Osteoblast (primary cell): ENCODE results near the gene FRAT1. TPM values are rescaled to one million over a fixed set of nuclear protein-coding genes. Genes with fewer than 3 reads are reported as not detected.
"Not testable (repeated sequence)": the region's sequence is repeated elsewhere in the genome, so short reads cannot be mapped to it uniquely, and the experiment has no call there.

Experiments used
- DNase-seq: peaks from one replicate; pipeline ENCODE4 v3.0.0; 2011; ENCODE audit warnings: low spot score, mixed read lengths; ENCODE audit not compliant: insufficient read length; ENCODE audit errors: missing footprints
- H2AFZ ChIP-seq: 2 replicates; pipeline ENCODE4 v1.6.0; 2011; ENCODE audit warnings: mild to moderate bottlenecking, low read length
- H3K27ac ChIP-seq: 2 replicates; pipeline ENCODE4 v1.5.1; 2011; ENCODE audit warnings: mild to moderate bottlenecking, low read depth, low read length, moderate library complexity
- H3K27me3 ChIP-seq: 2 replicates; pipeline ENCODE4 v1.6.0; 2012; ENCODE audit warnings: mild to moderate bottlenecking, control low read depth, inconsistent platforms, low read length, moderate library complexity; ENCODE audit not compliant: insufficient read depth
- H3K36me3 ChIP-seq: 2 replicates; pipeline ENCODE4 v1.5.1; 2011; ENCODE audit warnings: mild to moderate bottlenecking, low read length, control low read depth, moderate library complexity; ENCODE audit not compliant: insufficient read depth
- H3K4me1 ChIP-seq: 2 replicates; pipeline ENCODE4 v1.5.1; 2011; ENCODE audit warnings: mild to moderate bottlenecking, low read length, control low read depth, moderate library complexity; ENCODE audit not compliant: insufficient read depth
- H3K4me2 ChIP-seq: 2 replicates; pipeline ENCODE4 v1.6.0; 2011; ENCODE audit warnings: mild to moderate bottlenecking, low read length; ENCODE audit not compliant: insufficient read depth
- H3K4me3 ChIP-seq: fragments of 200-600 bp; sonication (generic); 3 replicates; pipeline ENCODE4 v1.5.1; 2012; ENCODE audit warnings: mild to moderate bottlenecking, low read length, inconsistent platforms; ENCODE audit not compliant: insufficient read depth
- H3K79me2 ChIP-seq: 2 replicates; pipeline ENCODE4 v1.6.0; 2012; ENCODE audit warnings: mild to moderate bottlenecking, low read length, control low read depth, inconsistent platforms; ENCODE audit not compliant: insufficient read depth
- H3K9me3 ChIP-seq: 2 replicates; pipeline ENCODE4 v1.5.1; 2011; ENCODE audit warnings: low read depth, low read length, control low read depth
- H4K20me1 ChIP-seq: 2 replicates; pipeline ENCODE4 v1.6.0; 2012; ENCODE audit warnings: mild to moderate bottlenecking, low read length, control low read depth; ENCODE audit not compliant: insufficient read depth
- total RNA-seq: library from RNA; depleted of rRNA; stranded (reverse); fragments of >200 nt; gene quantifications from 2 replicates; pipeline ENCODE4 v1.2.3, GENCODE V29; 2012
- TF ChIP-seq, protein P1 (sequence below): IDR thresholded peaks from 2 replicates; pipeline ENCODE4 v1.5.1; 2011; ENCODE audit warnings: mild to moderate bottlenecking, low read depth, low read length, moderate library complexity; ENCODE audit errors: extremely low read depth

FRAT1 gene
- total RNA-seq, 1 donor: 3.3 TPM

DNA sequence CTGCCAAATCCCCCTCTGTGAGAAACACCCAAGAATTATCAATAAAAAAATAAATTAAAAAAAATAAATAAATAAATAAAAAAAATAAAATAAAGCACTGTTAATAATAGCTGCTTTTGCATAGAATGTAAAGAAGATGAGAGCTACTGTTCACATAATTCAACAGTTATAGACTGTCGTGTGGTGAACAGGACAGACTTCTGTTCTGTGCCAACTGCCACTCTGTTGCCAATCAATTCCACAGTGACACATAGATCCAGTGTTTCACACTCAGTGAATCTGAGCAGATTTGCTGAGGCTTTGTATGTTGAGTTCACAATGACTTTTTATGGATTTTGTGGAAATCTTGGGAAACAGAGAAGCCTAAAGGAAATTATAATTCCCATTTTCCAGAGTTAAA is 41.5 kb upstream of the FRAT1 start:
- H2AFZ ChIP-seq: peak overlapping the region; percentile 41
- peaks cover 24% of the 10 kb centered on the region for H3K4me1 ChIP-seq
- no peak overlapping the region for H3K27ac ChIP-seq
- no peak overlapping the region for H3K4me3 ChIP-seq
- H4K20me1 ChIP-seq: peaks cover 3% of the 10 kb centered on the region
- peak overlapping the region; percentile 36 for H3K4me2 ChIP-seq
- H3K9me3 ChIP-seq: no peaks in the 10 kb centered on the region
- peaks cover 20% of the 10 kb centered on the region for H3K79me2 ChIP-seq
- no peak for DNase-seq
- TF ChIP-seq, protein P1, sequence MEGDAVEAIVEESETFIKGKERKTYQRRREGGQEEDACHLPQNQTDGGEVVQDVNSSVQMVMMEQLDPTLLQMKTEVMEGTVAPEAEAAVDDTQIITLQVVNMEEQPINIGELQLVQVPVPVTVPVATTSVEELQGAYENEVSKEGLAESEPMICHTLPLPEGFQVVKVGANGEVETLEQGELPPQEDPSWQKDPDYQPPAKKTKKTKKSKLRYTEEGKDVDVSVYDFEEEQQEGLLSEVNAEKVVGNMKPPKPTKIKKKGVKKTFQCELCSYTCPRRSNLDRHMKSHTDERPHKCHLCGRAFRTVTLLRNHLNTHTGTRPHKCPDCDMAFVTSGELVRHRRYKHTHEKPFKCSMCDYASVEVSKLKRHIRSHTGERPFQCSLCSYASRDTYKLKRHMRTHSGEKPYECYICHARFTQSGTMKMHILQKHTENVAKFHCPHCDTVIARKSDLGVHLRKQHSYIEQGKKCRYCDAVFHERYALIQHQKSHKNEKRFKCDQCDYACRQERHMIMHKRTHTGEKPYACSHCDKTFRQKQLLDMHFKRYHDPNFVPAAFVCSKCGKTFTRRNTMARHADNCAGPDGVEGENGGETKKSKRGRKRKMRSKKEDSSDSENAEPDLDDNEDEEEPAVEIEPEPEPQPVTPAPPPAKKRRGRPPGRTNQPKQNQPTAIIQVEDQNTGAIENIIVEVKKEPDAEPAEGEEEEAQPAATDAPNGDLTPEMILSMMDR: no peak
- no peaks in the 10 kb centered on the region for H3K27me3 ChIP-seq
- no peaks in the 10 kb centered on the region for H3K36me3 ChIP-seq

DNA sequence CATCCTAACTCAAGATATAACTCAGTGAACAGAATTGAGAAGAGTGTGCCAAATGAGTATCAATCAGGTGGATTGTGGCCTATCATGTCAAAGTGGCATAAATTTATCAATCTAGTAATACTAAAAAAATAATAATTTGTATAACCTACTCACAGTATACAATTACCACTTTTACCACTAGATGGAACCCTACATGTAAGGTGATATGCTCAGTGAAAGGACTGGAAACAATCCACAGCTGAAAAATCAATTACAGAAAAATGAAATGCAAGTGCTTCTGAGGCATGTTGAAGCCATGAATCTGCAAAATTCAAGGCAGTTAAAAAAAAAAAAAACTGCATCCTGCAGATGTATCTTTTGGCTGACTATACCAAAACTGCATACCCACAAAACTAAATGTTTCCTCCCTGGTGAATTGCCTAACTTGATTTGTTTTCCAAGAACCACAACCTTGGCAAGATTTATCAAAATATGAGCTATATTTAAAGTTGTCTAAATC is 40.5 kb upstream of the FRAT1 start:
- no peaks in the 10 kb centered on the region for H3K36me3 ChIP-seq
- no peak overlapping the region for H2AFZ ChIP-seq
- DNase-seq: no peak
- H3K79me2 ChIP-seq: peaks cover 20% of the 10 kb centered on the region
- TF ChIP-seq, protein P1: peak; percentile 66
- peak overlapping the region; percentile 54 for H3K27ac ChIP-seq
- no peaks in the 10 kb centered on the region for H3K9me3 ChIP-seq
- H3K4me2 ChIP-seq: peak overlapping the region; percentile 60
- H3K4me3 ChIP-seq: no peak overlapping the region
- H4K20me1 ChIP-seq: peaks cover 3% of the 10 kb centered on the region
- H3K27me3 ChIP-seq: no peaks in the 10 kb centered on the region
- H3K4me1 ChIP-seq: peaks cover 24% of the 10 kb centered on the region

DNA sequence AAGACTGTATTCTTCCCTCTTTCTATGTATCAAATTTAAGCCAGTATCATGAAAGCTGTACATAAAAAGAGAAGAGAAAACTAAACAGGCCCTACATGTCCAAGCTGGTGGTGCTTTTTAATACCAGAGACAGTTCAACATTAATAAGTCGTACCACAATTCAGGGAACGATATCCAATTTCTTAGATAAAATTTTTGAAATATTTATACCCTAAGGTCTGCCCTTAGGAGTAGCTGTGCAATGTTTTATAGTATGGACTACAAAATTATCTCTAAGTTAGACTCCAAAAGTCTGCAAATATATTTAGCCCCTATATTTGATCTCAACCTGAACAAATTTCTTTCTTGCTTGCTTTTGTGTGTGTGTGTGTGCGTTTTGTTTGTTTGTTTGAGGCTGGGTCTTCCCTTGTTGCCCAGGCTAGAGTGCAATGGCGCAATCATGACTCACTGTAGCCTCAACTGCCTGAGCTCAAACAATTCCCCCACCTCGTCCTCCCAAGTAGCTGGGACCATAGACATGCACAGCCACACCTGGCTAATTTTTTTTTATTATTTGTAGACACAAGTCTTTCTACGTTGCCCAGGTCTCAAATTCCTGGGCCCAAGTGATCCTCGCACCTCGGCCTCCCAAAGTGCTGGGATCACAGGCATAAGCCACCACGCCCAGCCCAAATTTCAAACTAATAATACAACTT is 39.8 kb upstream of the FRAT1 start:
- H2AFZ ChIP-seq: no peak overlapping the region
- no peaks in the 10 kb centered on the region for H3K36me3 ChIP-seq
- peak overlapping the region; percentile 60 for H3K4me2 ChIP-seq
- no peaks in the 10 kb centered on the region for H3K9me3 ChIP-seq
- H3K27me3 ChIP-seq: no peaks in the 10 kb centered on the region
- TF ChIP-seq, protein P1: no peak
- H3K4me3 ChIP-seq: no peak overlapping the region
- peaks cover 3% of the 10 kb centered on the region for H4K20me1 ChIP-seq
- DNase-seq: no peak
- peak overlapping the region; percentile 54 for H3K27ac ChIP-seq
- H3K4me1 ChIP-seq: peaks cover 24% of the 10 kb centered on the region
- peaks cover 20% of the 10 kb centered on the region for H3K79me2 ChIP-seq

DNA sequence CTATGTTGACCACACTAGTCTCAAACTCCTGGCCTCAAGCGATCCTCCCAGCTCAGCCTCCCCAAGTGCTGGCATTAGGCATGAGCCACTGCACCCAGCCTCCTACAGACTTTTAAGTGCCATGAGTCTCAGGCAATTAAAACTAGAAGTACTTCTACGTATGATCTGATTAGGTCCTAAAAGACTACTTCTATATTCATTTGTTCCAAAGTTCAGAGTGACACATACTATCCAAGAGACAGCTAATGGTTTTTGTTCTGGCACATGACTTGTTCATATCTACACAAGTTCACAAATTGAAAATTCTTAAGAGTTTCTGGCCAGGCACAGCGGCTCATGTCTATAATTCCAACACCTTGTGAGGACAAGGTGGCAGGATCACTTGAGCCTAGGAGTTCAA is 38.3 kb upstream of the FRAT1 start:
- Histone ChIP-seq H3K79me2 (peaks cover 16% of the 10 kb centered on the region), H3K4me2 (no peak overlapping the region), H3K27me3 (no peaks in the 10 kb centered on the region), H3K27ac (no peak overlapping the region), H3K4me3 (no peak overlapping the region), H2AFZ (no peak overlapping the region), H4K20me1 (peaks cover 3% of the 10 kb centered on the region), H3K4me1 (peaks cover 24% of the 10 kb centered on the region), H3K36me3 (no peaks in the 10 kb centered on the region), H3K9me3 (no peaks in the 10 kb centered on the region)
- DNase-seq: no peak
- TF ChIP-seq, protein P1: no peak

DNA sequence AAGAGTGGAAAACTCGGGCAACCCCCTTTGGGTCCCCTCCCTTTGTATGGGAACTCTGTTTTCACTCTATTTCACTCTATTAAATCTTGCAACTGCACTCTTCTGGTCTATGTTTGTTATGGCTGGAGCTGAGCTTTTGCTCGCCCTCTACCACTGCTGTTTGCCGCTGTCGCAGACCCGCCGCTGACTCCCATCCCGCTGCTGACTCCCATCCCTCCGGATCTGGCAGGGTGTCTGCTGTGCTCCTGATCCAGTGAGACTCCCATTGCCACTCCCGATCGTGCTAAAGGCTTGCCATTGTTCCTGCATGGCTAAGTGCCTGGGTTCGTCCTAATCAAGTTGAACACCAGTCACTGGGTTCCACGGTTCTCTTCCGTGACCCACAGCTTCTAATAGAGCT is 29.0 kb upstream of the FRAT1 start:
- not testable (repeated sequence) for H3K27ac ChIP-seq, H3K4me2 ChIP-seq, H3K36me3 ChIP-seq, H3K4me3 ChIP-seq, H3K9me3 ChIP-seq, H2AFZ ChIP-seq, H4K20me1 ChIP-seq, DNase-seq, H3K27me3 ChIP-seq
- peaks cover 11% of the 10 kb centered on the region for H3K4me1 ChIP-seq
- H3K79me2 ChIP-seq: peaks cover 16% of the 10 kb centered on the region
